GM18951 (cell line): ENCODE results near the gene DIPK1B.
"Not testable (repeated sequence)": the region's sequence is repeated elsewhere in the genome, so short reads cannot be mapped to it uniquely, and the experiment has no call there.

Source experiments
- POLR2A ChIP-seq: IDR thresholded peaks from 4 replicates; pipeline ENCODE4 v1.6.1; 2011; ENCODE audit warnings: mild to moderate bottlenecking; ENCODE audit not compliant: insufficient read length, insufficient read depth; ENCODE audit errors: extremely low read depth
- in situ Hi-C: fragments of 300-500 bp; cut with MboI; formaldehyde crosslinking; loops from one replicate; pipeline ENCODE4 v1.12.0; 2022; ENCODE audit warnings: low sequenced_read_pairs, mixed read lengths, inconsistent platforms; ENCODE audit not compliant: unreplicated experiment

Gene DIPK1B

DNA sequence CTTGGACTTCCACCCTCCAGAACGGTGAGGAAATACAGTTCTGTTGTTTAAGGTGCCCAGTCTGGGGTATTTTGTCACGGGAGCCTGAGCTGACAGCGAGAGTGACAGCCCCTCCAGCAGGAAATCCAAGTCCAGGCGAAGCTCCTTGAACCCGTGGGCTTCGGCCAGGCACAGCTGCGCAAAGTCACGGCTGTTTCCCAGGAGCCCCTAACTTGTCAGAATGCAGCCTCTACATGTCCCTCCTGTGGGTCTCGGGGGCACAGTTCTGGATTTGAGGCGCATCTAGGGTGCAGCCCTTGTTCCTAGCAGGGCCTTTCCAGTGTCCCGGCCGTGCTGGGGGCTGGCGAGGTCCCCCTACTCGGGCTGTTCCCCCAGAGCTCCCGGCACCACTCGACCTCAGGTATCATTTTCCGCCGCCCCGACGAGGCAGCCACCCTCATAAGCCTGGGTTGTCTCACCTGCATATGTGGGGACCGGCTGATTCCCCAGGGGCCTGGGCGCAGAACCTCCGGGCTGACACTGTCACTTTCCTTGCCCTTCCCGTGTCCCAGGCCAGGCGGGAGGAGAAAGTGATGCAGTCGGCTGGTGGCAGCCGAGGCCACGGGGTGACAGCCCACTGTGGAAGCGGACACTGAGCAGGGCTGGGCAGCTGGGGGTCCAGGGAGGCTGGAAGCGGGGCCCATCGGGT is 41.1 kb downstream of the DIPK1B start:
- no peak for TF ChIP-seq POLR2A
- in situ Hi-C loops = no loop called here

DNA sequence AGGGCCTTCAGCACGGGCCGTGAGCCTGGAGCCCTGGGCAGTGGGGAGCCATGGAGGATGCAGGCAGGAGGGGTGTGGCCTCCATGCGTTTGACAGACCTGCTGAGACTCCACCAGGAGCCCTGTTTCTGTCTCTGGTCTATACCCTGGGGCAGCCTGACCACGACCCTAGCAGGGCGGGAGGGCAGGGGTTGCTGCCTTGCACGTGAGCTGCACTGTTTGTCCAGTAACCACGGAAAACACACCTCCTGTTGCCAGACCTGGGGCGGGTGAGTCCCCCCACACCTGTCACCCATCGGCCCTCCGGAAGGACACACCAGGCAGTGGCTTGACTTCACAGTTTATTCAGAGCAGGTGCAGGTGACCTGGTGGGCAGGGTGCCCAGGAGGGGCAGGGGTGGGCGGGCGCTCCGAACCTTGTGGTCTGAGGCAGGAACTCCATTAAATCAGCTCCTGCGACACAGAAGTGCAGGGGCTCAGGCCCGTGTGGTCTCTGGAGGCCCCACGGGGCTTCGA is 41.7 kb downstream of the DIPK1B start:
- in situ Hi-C loops = no loop called here
- no peak for TF ChIP-seq POLR2A

DNA sequence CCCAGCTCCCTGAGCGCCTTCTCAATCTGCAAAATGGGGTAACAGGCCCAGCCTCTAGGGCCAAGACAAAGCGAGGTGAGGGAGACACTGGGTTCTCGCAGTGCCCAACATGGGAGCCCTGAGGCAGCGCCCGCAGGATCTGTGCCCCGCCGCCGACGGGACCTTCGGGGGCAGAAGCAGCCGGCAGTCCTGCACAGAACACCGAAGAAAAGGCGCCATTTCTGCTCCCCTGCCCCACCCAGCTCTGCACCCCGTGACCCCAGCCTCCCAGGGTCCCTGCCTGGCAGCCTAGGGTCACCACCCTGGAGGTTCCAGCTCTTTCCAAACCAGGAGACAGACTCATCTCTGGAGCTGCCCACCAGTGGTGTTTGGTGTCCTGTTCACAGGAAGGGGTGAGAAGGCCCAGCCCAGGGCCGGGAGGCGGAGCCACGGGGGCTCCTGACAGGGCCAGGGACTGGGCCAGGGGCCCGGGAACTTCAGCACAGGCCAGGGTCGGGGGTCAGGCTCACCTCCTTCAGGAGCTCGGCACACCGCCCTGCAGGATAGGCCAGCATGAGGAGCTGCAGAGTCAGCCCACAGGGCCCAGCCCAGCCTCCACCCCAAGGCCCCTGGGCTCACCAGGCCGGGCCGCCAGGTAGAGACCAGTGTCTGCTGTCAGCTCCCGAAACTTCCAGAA is 42.4 kb downstream of the DIPK1B start:
- in situ Hi-C loops = no loop called here
- TF ChIP-seq POLR2A = no peak

DNA sequence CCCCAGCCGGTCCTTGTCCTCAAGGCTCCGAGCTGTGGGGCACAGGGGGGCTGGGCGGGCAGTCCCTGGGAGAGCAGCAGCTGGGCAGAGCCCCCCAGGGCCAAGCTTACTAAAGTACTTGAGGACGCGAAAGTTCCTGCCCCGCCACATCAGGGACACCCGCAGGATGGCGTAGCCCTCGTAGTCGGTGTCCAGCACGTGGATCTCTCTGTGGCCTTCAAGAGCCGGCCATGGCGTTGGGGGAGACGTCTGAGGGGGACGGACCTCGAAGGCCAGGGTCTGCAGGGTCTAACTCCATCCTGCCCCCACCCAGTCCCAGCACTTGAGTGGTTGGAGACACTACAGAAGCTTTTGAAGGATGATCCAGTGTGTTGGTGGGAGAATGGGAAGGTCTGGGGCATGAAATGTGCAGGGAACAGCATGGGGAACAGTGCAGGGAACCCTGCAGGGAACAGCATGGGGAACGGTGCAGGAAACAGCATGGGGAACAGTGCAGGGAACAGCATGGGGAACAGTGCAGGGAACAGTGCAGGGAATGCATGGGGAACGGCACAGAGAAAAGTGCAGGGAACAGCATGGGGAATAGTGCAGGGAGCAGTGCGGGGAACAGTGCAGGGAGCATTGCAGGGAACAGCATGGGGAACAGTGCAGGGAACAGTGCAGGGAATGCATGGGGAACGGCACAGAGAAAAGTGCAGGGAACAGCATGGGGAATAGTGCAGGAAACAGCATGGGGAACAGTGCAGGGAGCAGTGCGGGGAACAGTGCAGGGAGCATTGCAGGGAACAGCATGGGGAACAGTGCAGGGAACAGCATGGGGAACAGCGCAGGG is 43.1 kb downstream of the DIPK1B start:
- in situ Hi-C loops = not testable (repeated sequence)

DNA sequence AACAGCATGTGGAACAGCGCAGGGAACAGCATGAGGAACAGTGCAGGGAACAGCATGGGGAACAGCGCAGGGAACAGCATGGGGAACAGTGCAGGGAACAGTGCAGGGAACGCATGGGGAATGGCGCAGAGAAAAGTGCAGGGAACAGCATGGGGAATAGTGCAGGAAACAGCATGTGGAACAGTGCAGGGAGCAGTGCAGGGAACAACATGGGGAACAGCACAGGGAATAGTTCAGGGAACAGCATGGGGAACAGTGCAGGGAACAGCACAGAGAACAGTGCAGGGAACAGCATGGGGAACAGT is 43.7 kb downstream of the DIPK1B start:
- TF ChIP-seq POLR2A = no peak
- in situ Hi-C loops = no loop called here

DNA sequence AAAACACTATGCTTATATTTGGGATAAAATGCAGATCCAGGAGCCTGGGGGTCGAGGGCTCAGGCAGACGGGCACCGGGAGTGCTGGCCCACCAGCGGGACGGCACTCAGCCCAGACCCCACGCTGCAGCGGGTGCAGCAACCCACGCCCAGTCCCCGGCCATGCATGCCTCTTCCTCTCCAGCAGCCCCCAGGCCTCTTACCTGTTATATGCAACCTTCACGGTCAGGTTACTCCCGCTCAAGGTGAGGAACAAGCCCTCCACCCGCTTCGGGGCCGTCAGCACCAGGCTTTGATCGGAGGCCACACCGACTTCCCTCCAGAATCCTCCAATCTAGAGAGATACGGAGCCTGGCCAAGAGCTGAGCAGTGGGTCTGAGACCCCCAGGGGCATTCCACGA is 44.5 kb downstream of the DIPK1B start:
- no peak for TF ChIP-seq POLR2A
- in situ Hi-C loops = no loop called here

DNA sequence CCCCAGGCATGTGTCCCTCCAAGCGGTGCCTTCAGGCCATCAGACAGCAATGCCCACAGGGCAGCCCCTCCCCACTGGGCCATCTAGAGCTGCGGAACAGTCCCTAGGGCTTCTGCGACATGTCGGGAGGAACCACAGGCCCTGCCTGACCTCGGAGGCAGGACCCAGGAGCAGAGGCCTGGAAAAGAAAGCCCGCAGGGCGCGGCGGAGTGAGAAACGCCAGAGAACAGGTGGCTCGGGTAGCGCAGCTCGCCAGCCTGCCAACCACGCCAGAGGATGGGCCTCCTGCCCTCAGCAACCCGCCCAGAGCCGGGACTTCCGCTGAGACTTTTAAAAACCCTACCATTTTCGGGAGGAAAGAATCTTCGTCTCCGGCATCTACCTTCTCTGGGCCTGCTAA is 45.0 kb downstream of the DIPK1B start:
- in situ Hi-C loops = no loop called here
- TF ChIP-seq POLR2A = no peak

DNA sequence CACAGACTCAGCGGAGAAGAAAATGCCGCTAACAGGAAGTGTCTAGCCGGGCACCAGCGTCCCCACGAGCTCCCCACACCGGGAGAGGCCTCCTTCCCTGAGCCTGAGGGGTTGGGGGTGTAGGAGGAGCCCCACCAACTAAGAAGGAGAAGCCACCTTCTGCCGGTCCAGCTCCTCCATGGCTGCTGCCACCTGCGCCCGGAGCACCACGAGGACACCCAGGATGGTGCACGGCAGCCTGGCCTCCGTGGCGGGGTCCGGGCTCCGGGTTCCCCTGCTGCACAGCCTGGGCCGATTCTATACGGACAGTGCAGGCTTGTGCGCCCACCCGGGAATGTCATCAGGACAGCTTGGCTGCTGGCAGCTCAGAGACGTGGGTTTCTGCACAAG is 45.4 kb downstream of the DIPK1B start:
- no peak for TF ChIP-seq POLR2A
- in situ Hi-C loops = no loop called here

DNA sequence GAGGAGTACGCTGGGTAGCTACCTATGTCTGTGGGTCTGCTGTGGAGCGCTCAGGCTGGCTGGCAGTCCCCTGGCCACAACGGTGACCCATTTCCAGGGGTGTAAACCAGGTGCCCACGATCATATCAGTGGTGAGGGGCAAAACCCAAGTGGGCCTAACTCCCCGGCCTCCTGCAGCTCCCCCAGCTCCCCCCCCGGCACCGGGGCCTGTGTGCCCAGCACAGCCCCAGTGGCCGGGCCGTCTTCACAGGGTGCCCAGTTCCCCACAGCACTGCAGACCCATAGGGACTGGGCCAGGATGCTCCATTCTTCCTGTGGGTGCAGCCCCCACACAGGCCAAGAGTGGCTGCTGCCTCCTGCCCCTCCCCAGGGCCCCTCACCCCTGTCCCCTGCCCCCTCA is 46.6 kb downstream of the DIPK1B start:
- in situ Hi-C loops = no loop called here
- TF ChIP-seq POLR2A = no peak

DNA sequence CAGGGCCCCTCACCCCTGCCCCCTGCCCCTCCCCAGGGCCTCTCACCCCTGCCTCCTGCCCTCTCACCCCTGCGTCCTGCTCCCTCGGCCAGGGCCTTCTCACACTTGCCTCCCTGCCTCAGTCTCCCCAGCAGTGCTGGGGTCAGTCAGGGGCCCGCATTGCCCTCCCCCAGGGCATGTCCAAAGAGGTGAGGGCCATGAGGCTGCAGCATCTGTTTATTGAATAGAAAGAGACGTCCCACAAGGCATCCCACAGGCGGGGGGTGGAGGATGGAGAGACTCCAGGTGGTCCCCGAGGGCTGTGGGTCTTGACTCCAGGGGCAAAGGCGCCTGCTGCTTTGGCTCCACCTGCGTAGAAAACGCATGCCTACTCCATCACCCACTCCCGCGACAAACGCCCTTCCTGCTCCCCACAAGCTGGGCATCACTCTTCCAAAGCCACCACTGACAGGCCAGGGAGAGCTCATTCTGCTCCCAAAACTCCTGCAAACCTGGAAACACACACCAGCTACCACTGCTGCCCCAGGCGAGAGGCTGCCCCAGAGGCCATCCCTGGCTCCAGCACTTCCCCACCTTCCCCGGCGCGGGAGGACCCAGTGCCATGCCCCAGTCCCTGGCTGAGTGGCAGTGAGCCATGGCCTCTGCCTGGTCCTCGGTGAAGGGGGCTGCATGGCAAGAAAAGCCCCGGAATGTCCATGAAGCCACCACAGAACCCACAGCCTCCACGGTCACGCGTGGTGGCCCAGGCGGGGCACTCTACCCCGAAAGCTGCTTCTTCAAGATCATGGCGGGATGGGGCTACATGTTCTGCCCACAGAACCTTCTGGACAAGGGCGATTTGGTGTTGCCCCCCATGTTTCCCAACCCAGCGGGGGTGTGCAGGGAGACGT is 47.3 kb downstream of the DIPK1B start:
- no peak for TF ChIP-seq POLR2A
- in situ Hi-C loops = no loop called here

DNA sequence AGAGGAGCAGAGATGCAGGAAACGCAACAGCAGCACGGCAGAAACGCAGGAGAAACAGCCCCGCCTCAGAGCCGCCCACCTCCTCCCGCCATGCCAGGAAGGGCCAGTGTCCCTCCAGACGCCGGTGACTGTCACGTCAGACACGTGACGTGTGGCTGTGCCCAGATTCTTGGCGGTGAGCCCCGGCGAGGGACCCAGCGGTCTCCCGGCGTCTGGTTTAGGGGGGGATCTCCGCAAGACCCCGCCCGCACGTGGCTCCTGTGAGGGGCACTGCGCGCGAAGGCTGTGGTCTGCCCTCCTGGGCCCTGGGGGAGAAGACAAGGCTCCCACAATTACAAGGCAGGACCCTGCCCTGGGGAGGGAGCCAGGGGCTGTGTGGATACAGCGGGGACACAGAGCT is 48.1 kb downstream of the DIPK1B start:
- no peak for TF ChIP-seq POLR2A
- in situ Hi-C loops = no loop called here

DNA sequence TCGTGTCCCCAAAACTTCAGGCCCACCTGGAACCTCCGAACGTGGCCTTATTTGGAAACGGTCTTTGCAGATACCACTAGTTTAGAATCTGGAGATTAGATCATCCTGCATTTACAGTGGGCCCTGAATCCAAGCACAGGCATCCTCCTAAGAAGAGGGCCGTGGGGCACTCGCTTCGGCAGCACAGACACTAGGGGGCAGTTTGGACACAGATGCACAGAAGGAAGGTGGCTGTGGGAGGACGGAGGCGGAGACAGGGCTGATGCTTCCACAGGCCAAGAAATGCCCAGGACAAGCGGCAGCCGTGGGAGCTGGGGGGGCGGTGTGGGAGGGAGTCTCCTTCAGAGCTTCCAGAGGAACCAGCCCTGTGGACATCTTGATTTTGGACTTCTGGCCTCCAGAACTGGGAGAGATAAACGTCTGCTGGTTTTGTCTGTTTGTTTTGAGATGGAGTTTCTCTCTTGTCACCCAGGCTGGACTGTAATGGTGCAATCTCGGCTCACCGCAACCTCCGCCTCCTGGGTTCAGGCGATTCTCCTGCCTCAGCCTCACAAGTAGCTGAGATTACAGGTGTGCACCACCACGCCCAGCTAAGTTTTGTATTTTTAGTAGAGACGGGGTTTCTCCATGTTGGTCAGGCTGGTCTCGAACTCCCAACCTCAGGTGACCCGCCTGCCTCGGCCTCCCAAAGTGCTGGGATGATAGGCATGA is 48.6 kb downstream of the DIPK1B start:
- in situ Hi-C loops = not testable (repeated sequence)
